Measurements from ENCODE around the gene BLM. TPM values are rescaled to one million over a fixed set of nuclear protein-coding genes. Genes with fewer than 3 reads are reported as not detected.
"Not testable (repeated sequence)": the region's sequence is repeated elsewhere in the genome, so short reads cannot be mapped to it uniquely, and the experiment has no call there.

The BLM gene
- total RNA-seq, result 10 to 100 TPM; 59.4 to 63.7 TPM

DNA sequence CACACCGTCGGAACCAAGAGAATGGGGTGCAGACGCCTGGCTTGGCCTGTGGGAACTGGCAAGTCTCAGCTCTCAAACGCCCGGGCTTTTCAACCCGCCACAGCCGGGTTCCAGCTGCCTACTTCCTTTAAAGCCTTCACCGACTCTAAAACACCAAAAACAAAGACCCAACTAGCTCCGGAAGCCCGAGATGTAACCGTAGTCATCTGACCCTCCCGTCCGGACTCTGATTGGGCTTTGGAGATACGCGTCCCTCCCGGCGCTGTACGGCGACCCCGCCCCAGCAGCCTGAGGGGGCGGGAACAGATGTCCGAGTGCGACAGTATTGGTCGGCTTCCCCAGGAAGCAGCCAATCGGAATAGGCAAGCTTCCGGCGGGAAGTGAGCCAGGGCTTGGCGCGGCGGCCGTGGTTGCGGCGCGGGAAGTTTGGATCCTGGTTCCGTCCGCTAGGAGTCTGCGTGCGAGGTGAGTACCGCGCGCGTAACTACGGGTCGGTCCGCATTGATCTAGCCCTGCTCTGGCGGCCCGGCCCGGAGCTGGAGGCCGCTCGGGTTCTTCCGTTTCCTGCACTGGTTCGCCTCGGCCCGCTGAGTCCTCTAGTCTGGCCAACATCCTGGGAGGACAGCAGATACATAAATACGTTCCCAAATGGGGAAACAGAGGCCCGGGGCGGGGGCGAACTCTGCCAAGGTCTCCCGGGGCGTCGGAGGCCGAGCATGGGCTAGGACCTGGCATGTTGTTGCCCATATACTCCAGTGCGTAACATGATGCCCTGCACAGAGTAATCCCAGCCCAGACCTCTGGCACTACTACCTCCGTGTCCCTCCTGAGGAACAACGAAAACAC lies at the start of gene BLM:
TSS of gene BLM (plus strand) at position 371 of the 846 bp plus-strand sequence. CDS start 30,047 bp downstream, outside the sequence.
- peak; percentile 97 for DNase-seq
- Mint-ChIP-seq H3K36me3 (ENCODE audit: low read depth) (peaks cover 38% of the 10 kb centered on the region), H3K9me3 (no peaks in the 10 kb centered on the region), H3K4me3 (peak within 1 kb of the TSS; percentile 83), H3K27me3 (no peaks in the 10 kb centered on the region), H3K4me1 (peaks cover 36% of the 10 kb centered on the region), H3K27ac (peak within 1 kb of the TSS; percentile 94)
- ChIA-PET POLR2A (interaction anchor here (0.6 to 2.9 kb wide), 69 partner anchors 9 to 701 kb away, joined by 3 to 47 read pairs (median 4); partner anchors contain the start of genes CRTC3, FES, HDDC3 and MAN2A2), CTCF (interaction anchor here (0.7 to 2.6 kb wide), 22 partner anchors 10 to 397 kb away, joined by 3 to 32 read pairs (median 3); partner anchors contain the start of genes FES, HDDC3 and UNC45A)

DNA sequence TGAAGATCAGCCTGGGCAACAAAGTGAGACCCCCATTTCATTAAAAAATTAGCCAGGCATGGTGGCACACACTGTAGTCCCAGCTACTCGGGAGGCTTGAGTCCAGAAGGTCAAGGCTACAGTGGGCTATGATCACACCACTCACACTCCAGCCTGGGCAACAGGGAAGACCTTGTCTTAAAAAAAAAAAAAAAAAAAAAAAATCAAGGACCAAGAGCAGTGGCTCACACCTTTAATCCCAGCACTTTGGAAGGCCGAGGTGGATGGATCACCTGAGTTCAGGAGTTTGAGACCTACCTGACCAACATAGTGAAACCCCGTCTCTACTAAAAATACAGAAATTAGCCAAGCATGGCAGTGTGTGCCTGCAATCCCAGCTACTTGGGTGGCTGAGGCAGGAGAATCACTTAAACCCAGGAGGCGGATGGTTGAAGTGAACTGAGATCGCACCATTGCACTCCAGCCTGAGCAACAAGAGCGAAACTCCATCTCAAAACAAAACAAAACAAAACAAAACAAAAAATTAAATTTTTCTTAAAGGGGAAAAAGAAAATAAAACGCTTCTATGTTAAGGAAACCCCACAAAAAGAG lies 49.3 kb upstream of the BLM start:
- H3K27ac Mint-ChIP-seq, H3K9me3 Mint-ChIP-seq, DNase-seq, H3K4me3 Mint-ChIP-seq: not testable (repeated sequence)
- peaks cover 40% of the 10 kb centered on the region for H3K4me1 Mint-ChIP-seq
- H3K27me3 Mint-ChIP-seq, result peaks cover 35% of the 10 kb centered on the region
- H3K36me3 Mint-ChIP-seq (ENCODE audit: low read depth), result peaks cover 25% of the 10 kb centered on the region
- ChIA-PET CTCF (interaction anchor here (0.7 to 1.9 kb wide), 4 partner anchors 10 to 267 kb away, joined by 3 to 5 read pairs (median 4); partner anchors contain the start of gene UNC45A), POLR2A (interaction anchor here (0.7 to 7.5 kb wide), 6 partner anchors 9 to 129 kb away, joined by 3 to 60 read pairs (median 23); partner anchors contain the start of gene BLM)

DNA sequence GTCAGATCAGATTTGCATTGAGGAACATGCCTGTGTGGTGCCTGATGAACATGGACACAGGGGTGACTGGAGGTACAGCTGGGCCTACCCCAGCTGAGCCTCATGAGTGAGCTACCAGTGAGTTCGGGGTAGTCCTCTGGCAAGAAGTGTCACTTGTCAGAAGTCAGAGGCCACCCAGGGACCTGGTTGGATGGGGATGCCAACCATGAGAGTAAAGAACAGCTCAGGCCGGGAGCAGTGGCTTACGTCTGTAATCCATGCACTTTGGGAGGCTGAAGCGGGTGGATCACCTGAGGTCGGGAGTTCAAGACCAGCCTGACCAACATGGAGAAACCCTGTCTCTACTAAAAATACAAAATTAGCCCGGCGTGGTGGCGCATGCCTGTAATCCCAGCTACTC lies 46.5 kb upstream of the BLM start:
- peaks cover 37% of the 10 kb centered on the region for H3K27me3 Mint-ChIP-seq
- H3K9me3 Mint-ChIP-seq; H3K4me3 Mint-ChIP-seq; DNase-seq; H3K36me3 Mint-ChIP-seq (ENCODE audit: low read depth); H3K27ac Mint-ChIP-seq: not testable (repeated sequence)
- POLR2A ChIA-PET, result interaction anchor here (0.7 to 2.0 kb wide), 4 partner anchors 7 to 23 kb away, joined by 3 to 6 read pairs (median 4); no protein-coding TSS in a partner anchor
- CTCF ChIA-PET, result interaction anchor here (1.1 kb wide), 1 partner anchor 23 kb away, joined by 4 read pairs; no protein-coding TSS in a partner anchor
- H3K4me1 Mint-ChIP-seq, result peaks cover 32% of the 10 kb centered on the region

DNA sequence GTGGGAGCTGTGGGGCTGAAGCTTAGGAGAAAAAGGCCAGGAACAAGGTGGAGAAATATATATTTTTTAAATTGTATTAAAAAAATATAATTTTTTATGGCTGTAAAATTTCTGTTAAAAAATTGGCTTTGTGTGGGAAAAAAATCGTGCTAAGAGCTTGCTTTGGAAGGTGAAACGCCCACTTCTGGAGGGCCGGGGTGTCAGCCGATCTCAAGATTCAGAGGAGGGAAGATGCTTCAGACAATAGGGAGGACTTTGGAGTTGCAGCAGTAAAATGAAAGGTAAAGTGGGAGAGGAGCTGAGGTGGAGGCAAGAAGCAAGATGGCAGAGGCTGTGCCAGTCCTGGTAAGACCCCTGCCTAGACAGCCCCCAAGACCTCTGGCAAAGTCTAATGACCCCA lies 45.9 kb upstream of the BLM start:
- Mint-ChIP-seq H3K36me3 (ENCODE audit: low read depth) (peaks cover 7% of the 10 kb centered on the region), H3K4me1 (peaks cover 26% of the 10 kb centered on the region), H3K9me3 (no peaks in the 10 kb centered on the region), H3K4me3 (no peak overlapping the region), H3K27me3 (peaks cover 37% of the 10 kb centered on the region), H3K27ac (no peak overlapping the region)
- POLR2A ChIA-PET, result interaction anchor here (0.7 to 2.0 kb wide), 2 partner anchors 14 kb away, joined by 3 to 6 read pairs; no protein-coding TSS in a partner anchor
- no peak for DNase-seq
- CTCF ChIA-PET, result interaction anchor here (1.1 kb wide), 1 partner anchor 23 kb away, joined by 4 read pairs; no protein-coding TSS in a partner anchor

DNA sequence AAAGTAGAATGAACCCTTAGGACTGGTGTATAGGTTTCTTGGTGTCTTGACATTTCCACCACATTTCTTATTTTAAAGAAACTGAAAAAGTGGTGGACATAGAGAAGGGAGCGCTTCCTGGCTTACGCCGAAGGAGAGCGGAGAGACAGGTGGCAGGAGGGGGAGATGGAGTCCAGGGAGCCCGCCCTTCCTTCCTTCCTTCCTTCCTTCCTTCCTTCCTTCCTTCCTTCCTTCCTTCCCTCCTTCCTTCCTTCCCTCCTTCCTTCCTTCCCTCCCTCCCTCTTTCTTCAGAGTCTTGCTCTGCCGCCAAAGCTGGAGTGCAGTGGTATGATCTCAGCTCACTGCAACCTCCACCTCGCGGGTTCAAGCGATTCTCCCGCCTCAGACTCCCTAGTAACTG lies 43.8 kb upstream of the BLM start:
- CTCF ChIA-PET; DNase-seq; H3K4me3 Mint-ChIP-seq; H3K27ac Mint-ChIP-seq; POLR2A ChIA-PET; H3K9me3 Mint-ChIP-seq; H3K36me3 Mint-ChIP-seq (ENCODE audit: low read depth): not testable (repeated sequence)
- H3K4me1 Mint-ChIP-seq, result peaks cover 25% of the 10 kb centered on the region
- peaks cover 30% of the 10 kb centered on the region for H3K27me3 Mint-ChIP-seq

DNA sequence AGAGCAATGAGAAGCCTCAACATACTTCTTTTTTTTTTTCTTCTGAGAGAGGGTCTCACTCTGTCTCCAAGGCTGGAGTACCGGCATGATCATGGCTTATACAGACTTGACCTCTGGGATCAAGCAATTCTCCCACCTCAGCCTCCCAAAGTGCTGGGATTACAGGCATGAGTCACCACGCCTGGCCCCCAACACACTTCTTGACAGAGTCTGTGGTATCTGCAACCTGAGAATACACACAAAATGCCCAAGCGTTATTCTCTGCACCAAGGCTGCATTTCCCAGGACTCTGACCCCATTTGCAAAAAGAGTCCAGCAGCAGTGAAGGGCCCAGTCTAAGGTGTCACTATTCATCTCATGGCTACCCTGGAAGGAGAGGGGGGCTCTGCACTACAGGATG lies 42.7 kb upstream of the BLM start:
- Mint-ChIP-seq H3K4me1 (peaks cover 34% of the 10 kb centered on the region), H3K4me3 (no peak overlapping the region), H3K9me3 (no peaks in the 10 kb centered on the region), H3K27me3 (peaks cover 27% of the 10 kb centered on the region), H3K36me3 (ENCODE audit: low read depth) (peaks cover 5% of the 10 kb centered on the region), H3K27ac (no peak overlapping the region)
- ChIA-PET CTCF (no interaction called here), POLR2A (no interaction called here)
- no peak for DNase-seq

DNA sequence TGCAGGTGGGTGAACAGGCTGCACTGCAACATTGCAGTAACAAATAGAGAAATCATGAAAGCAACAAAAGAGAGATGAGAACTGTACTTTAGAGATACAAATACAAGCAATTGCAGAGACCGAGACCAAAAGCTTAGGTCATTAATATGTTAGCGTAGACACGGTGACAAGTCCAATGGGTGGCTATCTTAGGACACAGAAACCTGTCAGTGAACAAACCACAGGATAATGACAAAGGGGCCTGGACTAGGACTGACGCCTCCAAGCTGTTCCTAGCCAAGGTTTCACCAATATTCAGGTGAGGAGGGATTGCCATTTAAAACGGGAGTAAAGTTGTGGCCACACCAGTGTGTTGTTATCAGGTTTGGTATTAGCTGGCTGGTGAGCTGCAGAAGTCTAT lies 41.7 kb upstream of the BLM start:
- Mint-ChIP-seq H3K36me3 (ENCODE audit: low read depth) (peaks cover 5% of the 10 kb centered on the region), H3K27me3 (peaks cover 25% of the 10 kb centered on the region), H3K4me1 (peaks cover 42% of the 10 kb centered on the region), H3K27ac (no peak overlapping the region), H3K9me3 (no peaks in the 10 kb centered on the region), H3K4me3 (no peak overlapping the region)
- DNase-seq, result no peak
- POLR2A ChIA-PET, result interaction anchor here (4.7 kb wide), 1 partner anchor 10 kb away, joined by 60 read pairs; no protein-coding TSS in a partner anchor
- CTCF ChIA-PET, result interaction anchor here (0.7 kb wide), 1 partner anchor 210 kb away, joined by 4 read pairs; no protein-coding TSS in a partner anchor

DNA sequence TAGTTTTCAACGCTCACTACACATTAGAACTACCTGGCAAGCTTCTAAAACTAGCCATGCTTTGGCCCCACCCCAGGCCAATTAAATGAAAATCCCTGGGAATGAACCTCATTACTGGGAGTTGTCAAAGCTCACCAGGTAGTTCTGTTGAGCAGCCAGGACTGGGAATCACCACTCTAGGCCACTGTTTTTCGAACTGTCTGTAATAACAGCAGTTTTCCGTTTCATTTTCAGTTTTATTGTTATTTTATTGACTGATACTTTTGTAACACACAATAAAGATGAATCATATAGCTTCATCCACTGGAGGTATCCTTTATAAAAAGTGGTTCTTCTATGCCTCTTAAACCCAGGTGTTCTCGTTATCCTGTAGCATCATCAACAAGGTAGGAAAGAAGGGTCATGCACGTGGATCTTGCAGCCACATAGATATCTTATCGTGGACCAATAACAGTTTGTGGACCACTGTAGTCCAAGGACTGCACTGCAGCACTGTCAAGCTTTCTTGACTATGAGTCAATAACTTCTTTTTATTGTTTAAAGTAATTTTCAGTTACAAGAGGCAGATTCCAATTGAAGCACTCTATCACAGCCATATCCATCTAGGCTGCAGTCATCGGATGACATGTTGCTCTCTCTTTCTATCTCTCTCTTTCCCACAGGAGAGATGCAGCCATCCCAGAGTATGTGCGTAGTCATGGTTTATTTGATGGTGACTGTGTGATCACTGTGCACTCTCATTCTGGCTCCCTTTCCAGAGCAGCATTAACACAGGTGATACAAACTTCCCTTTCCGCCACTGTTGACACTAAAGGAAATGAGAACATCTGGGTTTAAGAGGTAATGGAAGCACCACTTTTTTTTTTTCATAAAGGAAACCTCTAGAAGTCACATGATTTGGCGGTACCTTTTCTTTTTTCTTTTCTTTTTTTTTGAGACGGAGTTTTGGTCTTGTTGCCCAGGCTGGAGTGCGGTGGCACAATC lies 39.0 kb upstream of the BLM start:
- ChIA-PET POLR2A (interaction anchor here (0.6 to 4.7 kb wide), 16 partner anchors 8 to 225 kb away, joined by 3 to 60 read pairs (median 4); partner anchors contain the start of genes BLM and MAN2A2), CTCF (interaction anchor here (1.2 to 3.1 kb wide), 4 partner anchors 11 to 30 kb away, joined by 3 to 13 read pairs (median 4); no protein-coding TSS in a partner anchor)
- Mint-ChIP-seq H3K4me3 (peak overlapping the region; percentile 38), H3K27ac (peak overlapping the region; percentile 94), H3K4me1 (peaks cover 44% of the 10 kb centered on the region), H3K36me3 (ENCODE audit: low read depth) (peaks cover 5% of the 10 kb centered on the region), H3K27me3 (peaks cover 11% of the 10 kb centered on the region), H3K9me3 (no peaks in the 10 kb centered on the region)
- DNase-seq, result no peak

DNA sequence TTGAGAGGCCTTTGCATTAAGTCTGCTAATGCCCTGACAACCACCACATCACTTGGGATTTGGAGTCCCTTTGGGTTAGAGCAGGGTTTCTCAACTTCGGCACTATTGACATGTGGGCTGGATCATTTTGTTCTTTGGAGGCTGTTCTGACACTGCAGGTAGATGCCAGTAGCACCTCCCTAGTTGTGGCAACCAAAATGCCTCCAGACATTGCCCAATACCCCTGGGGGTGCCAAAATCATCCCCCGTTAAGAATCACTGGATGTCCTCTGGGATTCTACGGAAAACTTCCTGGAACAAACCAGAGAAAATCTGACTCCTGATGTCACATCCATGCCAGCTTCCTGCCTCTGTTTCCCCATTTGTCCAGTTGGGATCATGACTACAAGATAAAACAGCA lies 37.2 kb upstream of the BLM start:
- Mint-ChIP-seq H3K27me3 (peaks cover 3% of the 10 kb centered on the region), H3K9me3 (no peaks in the 10 kb centered on the region), H3K36me3 (ENCODE audit: low read depth) (peaks cover 10% of the 10 kb centered on the region), H3K27ac (no peak overlapping the region), H3K4me3 (no peak overlapping the region), H3K4me1 (peaks cover 47% of the 10 kb centered on the region)
- CTCF ChIA-PET, result no interaction called here
- POLR2A ChIA-PET, result no interaction called here
- DNase-seq, result no peak

DNA sequence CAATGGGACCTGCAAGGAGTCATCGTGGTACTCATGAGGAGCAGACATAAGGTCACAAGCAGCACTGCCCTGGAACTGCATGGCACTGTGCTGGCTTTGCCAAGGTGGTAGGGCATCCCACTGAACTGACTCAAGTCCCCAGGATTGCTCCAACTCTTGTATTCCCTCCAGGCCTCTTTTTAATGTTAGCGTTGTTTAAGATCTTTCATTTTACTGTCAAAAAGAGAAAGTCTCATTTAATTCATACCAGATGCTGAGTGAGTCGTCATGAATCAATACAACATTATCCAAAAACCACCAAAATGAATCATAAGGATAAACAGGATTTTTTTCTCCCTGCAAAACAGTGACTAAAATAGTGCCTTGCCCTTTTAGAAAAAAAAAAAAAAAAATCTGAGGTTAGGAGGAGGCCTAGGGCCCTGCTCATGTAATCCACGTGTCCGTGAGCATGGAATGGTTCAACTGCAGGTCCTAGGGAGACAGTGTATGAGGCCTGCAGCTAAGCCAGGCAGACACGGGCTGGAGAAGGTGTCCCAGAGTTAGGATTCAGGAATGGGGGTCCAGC lies 36.7 kb upstream of the BLM start:
- ChIA-PET CTCF (no interaction called here), POLR2A (interaction anchor here (1.0 kb wide), 1 partner anchor 37 kb away, joined by 3 read pairs; the partner anchor contains the start of gene BLM)
- no peak overlapping the region for H3K4me3 Mint-ChIP-seq
- no peak overlapping the region for H3K27ac Mint-ChIP-seq
- peaks cover 47% of the 10 kb centered on the region for H3K4me1 Mint-ChIP-seq
- H3K36me3 Mint-ChIP-seq (ENCODE audit: low read depth), result peaks cover 10% of the 10 kb centered on the region
- no peaks in the 10 kb centered on the region for H3K9me3 Mint-ChIP-seq
- H3K27me3 Mint-ChIP-seq, result peaks cover under 1% of the 10 kb centered on the region
- DNase-seq, result no peak

DNA sequence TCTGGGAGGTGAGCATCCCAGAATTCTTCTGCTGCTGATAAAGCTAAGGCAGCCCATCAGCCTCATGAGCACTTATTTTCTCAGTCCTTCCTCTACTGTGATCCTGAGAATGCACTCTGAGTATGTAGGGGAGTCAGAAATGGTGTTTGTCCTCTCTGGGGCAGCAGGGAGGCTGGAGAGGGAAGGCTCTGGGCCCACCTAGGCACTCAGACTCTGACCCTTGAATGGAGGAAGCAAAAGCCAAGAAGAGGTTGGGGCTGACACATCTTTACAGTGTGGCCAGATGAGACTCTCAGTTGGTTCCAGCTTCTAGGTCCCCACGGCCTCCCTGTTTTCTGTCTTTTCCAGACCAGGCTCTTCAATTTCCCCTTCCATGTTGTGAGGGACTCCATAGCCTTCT lies 36.1 kb upstream of the BLM start:
- Mint-ChIP-seq H3K27ac (no peak overlapping the region), H3K4me1 (peaks cover 51% of the 10 kb centered on the region), H3K36me3 (ENCODE audit: low read depth) (peaks cover 10% of the 10 kb centered on the region), H3K27me3 (no peaks in the 10 kb centered on the region), H3K9me3 (no peaks in the 10 kb centered on the region), H3K4me3 (no peak overlapping the region)
- CTCF ChIA-PET, result no interaction called here
- DNase-seq, result no peak
- POLR2A ChIA-PET, result interaction anchor here (1.0 kb wide), 1 partner anchor 36 kb away, joined by 3 read pairs; the partner anchor contains the start of gene BLM

All from activated CD4-positive, alpha-beta memory T cell treated with anti-CD3 and anti-CD28 coated beads, Interleukin-2, amount 10 ng/mL, durations not matched to agents 7 days and 5 days (primary cell).